Measurements from ENCODE around the gene RAD17.
A peak's percentile ranks its signal among the peaks of the same experiment; 100 is the strongest.
"Not testable (repeated sequence)": the region's sequence is repeated elsewhere in the genome, so short reads cannot be mapped to it uniquely, and the experiment has no call there.

The RAD17 gene, protein sequence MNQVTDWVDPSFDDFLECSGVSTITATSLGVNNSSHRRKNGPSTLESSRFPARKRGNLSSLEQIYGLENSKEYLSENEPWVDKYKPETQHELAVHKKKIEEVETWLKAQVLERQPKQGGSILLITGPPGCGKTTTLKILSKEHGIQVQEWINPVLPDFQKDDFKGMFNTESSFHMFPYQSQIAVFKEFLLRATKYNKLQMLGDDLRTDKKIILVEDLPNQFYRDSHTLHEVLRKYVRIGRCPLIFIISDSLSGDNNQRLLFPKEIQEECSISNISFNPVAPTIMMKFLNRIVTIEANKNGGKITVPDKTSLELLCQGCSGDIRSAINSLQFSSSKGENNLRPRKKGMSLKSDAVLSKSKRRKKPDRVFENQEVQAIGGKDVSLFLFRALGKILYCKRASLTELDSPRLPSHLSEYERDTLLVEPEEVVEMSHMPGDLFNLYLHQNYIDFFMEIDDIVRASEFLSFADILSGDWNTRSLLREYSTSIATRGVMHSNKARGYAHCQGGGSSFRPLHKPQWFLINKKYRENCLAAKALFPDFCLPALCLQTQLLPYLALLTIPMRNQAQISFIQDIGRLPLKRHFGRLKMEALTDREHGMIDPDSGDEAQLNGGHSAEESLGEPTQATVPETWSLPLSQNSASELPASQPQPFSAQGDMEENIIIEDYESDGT

DNA sequence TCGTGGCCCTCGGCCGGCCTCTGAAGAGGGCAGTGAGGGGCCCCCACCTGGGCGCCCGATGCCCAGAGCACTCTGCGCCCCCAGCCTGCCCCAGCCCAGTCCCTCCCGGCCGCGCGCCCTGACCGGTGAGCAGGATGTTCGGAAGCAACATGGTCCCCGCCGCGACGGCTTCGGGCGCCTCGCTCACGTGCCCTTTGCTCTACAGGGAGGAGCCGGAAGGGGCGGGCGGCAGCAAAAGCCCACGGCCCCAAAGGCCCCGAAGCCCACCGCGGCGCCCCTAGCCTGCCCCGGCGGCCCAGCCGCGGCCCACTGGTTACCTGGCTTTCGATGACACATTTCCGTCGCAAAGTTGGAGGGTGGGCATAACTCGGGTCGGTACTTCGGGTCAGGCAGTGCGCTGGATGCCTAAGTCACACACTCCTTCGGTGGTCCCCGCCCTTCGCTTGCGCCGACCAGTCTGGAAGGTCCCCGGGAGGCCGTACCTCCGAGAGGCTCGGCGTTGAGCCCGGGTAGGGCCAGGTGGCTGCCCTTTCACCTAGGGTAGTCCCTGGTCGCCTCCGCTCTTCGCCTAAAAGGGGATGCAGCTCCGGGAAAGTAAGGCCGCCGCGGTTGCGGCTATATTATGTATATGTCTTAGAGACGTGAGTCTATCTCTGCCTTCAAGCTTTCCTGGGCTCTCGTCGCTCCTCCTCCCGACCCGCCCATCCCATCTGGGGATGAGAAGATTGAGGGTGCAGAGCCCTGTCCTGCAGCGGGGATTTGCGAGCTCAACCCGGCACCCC is at the start of gene RAD17, which contains the start of the genes AK6 and TAF9:
Gene RAD17 (plus strand): TSS at position 479 of the 782 bp plus-strand sequence. CDS start 2,391 bp downstream, outside the sequence.
Gene AK6 (minus strand): TSS at position 181 of the 782 bp plus-strand sequence. CDS start 30 bp downstream, at position 151.
Gene TAF9 (minus strand): TSS at position 181 of the 782 bp plus-strand sequence. CDS start 3,783 bp downstream, outside the sequence.
- H3K27me3 Mint-ChIP-seq, result no peaks in the 10 kb centered on the region
- H3K4me3 Mint-ChIP-seq, result peak within 1 kb of the TSS; percentile 99
- CTCF ChIA-PET, result interaction anchor here (1.6 to 1.7 kb wide), 2 partner anchors 35 to 276 kb away, joined by 3 to 10 read pairs; partner anchors contain the start of gene SLC30A5
- peak; percentile 95 for DNase-seq
- H3K9me3 Mint-ChIP-seq, result no peaks in the 10 kb centered on the region
- peaks cover 22% of the 10 kb centered on the region for H3K36me3 Mint-ChIP-seq
- peaks cover 49% of the 10 kb centered on the region for H3K4me1 Mint-ChIP-seq
- peak within 1 kb of the TSS; percentile 98 for H3K27ac Mint-ChIP-seq

DNA sequence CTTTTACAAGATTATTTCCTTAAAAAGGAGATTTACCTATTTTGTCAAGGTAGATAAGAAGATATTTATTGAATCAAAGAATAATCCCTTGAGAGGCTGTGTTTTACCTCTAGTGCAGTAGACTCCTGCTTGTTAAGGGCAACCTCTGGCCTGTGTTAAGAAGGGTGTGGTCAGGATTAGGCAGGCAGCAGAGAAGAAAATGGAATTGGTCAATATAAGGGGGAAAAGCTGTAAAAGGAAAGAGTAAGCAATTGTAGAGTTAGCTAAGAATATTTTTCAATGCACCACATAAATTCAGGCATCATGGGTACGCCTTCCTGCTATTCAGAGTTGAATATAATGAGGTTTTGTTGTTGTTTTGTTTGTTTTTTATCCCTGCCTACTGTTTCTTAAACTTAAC is 43.3 kb upstream of the RAD17 start:
- H3K4me1 Mint-ChIP-seq, result no peaks in the 10 kb centered on the region
- CTCF ChIA-PET, result no interaction called here
- DNase-seq, result no peak
- no peaks in the 10 kb centered on the region for H3K36me3 Mint-ChIP-seq
- H3K27me3 Mint-ChIP-seq, result no peaks in the 10 kb centered on the region
- H3K4me3 Mint-ChIP-seq, result no peak overlapping the region
- H3K9me3 Mint-ChIP-seq, result no peaks in the 10 kb centered on the region
- H3K27ac Mint-ChIP-seq, result no peak overlapping the region

DNA sequence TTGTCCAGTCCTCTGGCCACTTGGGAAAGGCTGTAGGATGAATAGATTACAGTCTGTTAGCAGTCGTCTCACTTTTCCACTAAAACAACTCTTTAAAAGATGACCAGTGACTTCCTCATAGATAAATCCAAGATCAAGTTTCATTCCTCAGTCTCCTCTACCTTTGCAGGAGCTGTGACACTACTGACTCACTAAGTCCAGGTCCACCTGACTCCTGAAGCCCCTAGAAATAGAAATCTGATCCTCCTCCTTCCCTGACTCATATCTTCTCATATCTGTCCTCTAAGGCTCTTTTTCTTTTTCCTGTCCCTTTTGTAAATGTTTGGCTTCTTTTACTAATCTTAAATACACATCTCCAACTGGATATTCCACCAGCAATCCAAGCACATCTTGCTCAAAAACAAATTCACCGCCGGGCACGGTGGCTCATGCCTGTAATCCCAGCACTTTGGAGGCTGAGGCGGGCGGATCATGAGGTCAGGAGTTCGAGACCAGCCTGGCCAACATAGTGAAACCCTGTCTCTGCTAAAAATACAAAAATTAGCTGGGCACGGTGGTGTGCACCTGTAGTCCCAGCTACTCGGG is 39.6 kb upstream of the RAD17 start:
- peaks cover 3% of the 10 kb centered on the region for H3K9me3 Mint-ChIP-seq
- peaks cover 25% of the 10 kb centered on the region for H3K4me1 Mint-ChIP-seq
- no peak for DNase-seq
- H3K27ac Mint-ChIP-seq, result no peak overlapping the region
- H3K4me3 Mint-ChIP-seq, result no peak overlapping the region
- peaks cover 3% of the 10 kb centered on the region for H3K36me3 Mint-ChIP-seq
- H3K27me3 Mint-ChIP-seq, result peaks cover 5% of the 10 kb centered on the region
- CTCF ChIA-PET, result no interaction called here

DNA sequence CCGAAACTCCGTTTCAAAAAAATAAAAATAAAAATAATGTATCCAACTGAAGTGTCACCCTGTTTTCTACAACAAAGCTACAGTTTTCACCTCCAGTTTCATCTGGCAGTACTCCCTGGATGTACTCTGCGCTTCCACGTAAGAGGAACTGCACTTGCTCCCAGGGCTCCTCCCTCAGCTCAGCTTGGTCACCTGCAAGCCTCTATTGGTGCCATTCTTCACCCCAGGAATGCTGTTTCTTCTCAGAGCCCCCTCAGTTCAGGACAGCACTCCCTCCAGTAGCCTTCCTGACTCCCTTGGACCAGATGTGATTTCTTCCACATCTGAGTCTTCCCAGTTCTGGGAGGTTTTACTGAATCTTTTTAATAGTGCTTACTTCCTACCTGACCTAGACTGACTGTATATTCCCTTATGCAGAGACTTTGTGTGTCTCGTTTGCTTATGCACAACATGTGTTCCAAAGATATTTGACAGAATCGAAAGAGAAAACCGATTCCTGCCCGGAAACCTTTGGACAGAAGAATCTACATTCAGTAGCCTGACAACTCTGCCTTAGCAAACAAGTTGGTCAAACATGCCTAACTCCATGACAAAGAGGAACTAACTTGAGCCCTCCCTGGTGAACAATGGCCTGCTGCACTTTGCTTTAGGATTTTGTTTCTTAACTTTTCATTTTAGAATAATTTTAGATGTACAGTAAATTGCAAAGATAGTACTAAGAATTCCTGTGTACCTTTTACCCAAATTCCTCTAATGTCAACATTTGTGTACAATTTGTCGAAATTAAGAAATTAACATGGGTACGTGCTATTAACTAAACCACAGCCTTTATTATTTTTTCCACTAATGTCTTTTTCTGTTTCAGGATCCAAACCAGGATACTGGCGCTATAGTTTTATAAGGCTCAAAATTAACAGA is 37.8 kb upstream of the RAD17 start:
- peak overlapping the region; percentile 84 for H3K4me3 Mint-ChIP-seq
- CTCF ChIA-PET, result interaction anchor here (1.0 to 3.8 kb wide), 4 partner anchors 42 to 238 kb away, joined by 3 to 30 read pairs (median 4); partner anchors contain the start of genes CDK7 and SLC30A5
- peaks cover 3% of the 10 kb centered on the region for H3K36me3 Mint-ChIP-seq
- H3K27ac Mint-ChIP-seq, result peak overlapping the region; percentile 76
- peaks cover 25% of the 10 kb centered on the region for H3K4me1 Mint-ChIP-seq
- peaks cover 3% of the 10 kb centered on the region for H3K9me3 Mint-ChIP-seq
- DNase-seq, result no peak
- H3K27me3 Mint-ChIP-seq, result peaks cover 5% of the 10 kb centered on the region

DNA sequence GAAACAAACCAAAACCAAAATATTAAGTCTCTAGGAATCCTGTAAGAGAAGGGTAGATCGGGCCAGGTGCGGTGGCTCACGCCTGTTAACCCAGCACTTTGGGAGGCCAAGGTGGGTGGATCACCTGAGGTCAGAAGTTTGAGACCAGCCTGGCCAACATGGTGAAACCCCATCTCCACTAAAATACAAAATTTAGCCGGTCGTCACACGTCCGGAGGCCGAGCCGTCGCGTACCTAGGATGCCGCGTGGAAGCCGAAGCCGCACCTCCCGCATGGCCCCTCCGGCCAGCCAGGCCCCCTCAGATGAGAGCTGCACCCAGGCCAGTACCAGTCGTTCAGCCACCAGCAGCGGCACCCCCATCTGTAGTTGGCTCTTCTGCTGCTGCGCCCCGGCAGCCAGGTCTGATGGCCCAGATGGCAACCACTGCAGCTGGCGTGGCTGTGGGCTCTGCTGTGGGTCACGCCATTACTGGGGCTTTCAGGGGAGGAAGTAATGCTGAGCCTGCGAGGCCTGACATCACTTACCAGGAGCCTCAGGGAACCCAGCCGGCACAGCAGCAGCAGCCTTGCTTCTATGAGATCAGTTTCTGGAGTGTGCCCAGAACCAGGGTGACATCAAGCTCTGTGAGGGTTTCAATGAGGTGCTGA is 35.8 kb upstream of the RAD17 start:
- Mint-ChIP-seq H3K27ac (peak overlapping the region; percentile 19), H3K4me1 (peaks cover 25% of the 10 kb centered on the region)
- H3K4me3 Mint-ChIP-seq, DNase-seq, H3K36me3 Mint-ChIP-seq, H3K9me3 Mint-ChIP-seq, H3K27me3 Mint-ChIP-seq: not testable (repeated sequence)
- CTCF ChIA-PET, result interaction anchor here (0.7 to 3.8 kb wide), 9 partner anchors 10 to 291 kb away, joined by 3 to 30 read pairs (median 4); partner anchors contain the start of genes AK6, RAD17, SLC30A5 and TAF9

DNA sequence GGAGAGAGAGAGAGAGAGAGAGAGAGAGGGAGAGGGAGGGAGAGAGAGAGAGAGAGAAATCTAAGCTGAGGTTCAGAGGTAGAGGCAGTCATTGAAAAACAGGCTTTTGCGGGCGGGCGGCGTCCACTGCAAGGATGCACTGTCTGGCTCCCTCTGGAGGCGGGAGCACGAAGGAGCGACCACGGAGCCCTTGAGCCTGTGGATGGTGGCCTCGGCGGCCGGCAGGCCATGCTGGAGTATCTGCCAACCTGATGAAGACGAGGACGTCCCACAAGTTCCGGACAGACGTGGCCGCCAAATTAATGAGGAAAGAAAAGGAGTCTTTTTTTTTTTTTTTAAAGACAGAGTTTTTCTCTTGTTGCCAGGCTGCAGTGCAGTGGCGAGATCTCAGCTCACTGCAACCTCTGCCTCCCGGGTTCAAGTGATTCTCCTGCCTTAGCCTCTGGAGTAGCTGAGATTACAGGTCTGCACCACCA is 34.8 kb upstream of the RAD17 start:
- peak overlapping the region; percentile 55 for H3K27ac Mint-ChIP-seq
- peaks cover 25% of the 10 kb centered on the region for H3K4me1 Mint-ChIP-seq
- CTCF ChIA-PET, result interaction anchor here (0.7 to 3.8 kb wide), 14 partner anchors 9 to 292 kb away, joined by 3 to 30 read pairs (median 4); partner anchors contain the start of genes AK6, CDK7, RAD17 and SLC30A5
- H3K36me3 Mint-ChIP-seq, result peaks cover 3% of the 10 kb centered on the region
- H3K27me3 Mint-ChIP-seq, result peaks cover 5% of the 10 kb centered on the region
- H3K4me3 Mint-ChIP-seq, result peak overlapping the region; percentile 36
- peak; percentile 86 for DNase-seq
- H3K9me3 Mint-ChIP-seq, result peaks cover 3% of the 10 kb centered on the region

DNA sequence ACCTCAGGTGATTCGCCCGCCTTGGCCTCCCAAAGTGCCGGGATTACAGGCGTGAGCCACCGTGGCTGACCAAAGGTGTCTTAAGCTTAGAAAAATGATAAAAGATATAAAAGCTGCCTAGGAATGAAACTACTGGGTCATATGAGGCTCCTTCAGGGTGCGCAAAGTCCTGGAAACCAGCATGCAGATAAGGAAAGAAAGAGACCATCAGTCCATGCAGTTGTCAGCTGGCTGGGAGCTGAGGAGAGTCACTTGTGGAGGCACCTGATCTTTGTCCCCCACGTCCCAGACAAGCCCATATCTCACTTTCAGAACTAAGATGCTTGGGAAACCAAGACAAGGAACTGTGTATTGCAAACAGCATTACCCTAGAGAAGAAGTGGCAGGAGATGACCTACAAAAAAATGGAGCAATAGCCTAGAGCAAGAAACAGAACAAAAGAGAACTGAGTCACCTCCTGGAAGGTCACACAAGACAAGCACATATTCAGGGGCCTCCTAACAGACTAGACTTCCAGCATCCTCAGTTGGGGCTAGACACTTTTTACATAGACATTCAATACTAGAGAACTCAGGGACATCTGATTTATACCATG is 34.2 kb upstream of the RAD17 start:
- Mint-ChIP-seq H3K27ac (no peak overlapping the region), H3K27me3 (peaks cover 5% of the 10 kb centered on the region), H3K4me1 (peaks cover 25% of the 10 kb centered on the region), H3K4me3 (no peak overlapping the region), H3K9me3 (peaks cover 3% of the 10 kb centered on the region), H3K36me3 (peaks cover 3% of the 10 kb centered on the region)
- CTCF ChIA-PET, result interaction anchor here (0.8 to 3.8 kb wide), 10 partner anchors 8 to 292 kb away, joined by 3 to 30 read pairs (median 4); partner anchors contain the start of genes CDK7 and SLC30A5
- no peak for DNase-seq

DNA sequence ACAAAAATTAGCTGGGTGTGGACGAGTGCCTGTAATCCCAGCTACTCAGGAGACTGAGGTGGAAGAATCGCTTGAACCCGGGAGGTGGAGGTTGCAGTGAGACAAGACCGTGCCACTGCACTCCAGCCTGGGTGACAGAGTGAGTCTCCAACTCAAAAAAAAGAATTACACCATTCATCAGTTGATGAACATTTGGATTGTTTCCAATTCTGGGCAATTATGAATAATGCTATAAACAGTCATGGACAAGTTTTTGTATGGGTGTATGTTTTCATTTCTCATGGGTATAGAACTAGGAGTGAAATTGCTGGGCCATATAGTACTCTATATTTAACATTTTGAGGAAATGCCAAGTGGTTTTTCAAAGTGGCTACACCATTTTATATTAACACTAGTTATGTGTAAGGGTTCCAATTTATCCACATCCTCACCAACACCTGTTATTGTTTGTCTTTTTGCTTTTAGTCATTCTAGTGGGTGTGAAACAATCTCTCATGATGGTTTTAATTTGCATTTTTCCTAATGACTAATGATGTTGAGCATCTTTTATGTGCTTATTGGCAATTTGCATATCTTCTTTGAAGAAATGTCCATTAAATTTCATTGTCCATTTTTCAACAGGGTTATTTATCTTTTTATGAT is 28.0 kb upstream of the RAD17 start:
- CTCF ChIA-PET, result no interaction called here
- H3K4me3 Mint-ChIP-seq, result no peak overlapping the region

DNA sequence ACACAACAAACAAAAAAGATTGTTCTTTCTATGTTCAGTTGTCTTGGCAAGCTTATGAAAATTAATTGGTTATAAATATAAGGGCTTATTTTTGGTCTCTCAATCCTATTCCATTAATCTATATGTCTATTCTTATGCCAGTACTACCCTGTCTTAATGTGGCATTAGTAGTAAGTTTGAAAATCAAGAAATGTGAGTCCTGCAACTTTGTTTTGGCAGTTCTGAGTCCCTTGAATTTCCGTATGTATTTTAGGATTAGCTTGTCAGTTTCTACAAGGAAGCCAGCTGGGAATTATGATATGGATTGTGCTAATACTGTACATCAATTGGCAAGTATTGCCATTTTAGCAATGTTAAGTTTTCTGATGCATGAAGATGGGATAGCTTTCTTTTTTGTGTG is 26.5 kb upstream of the RAD17 start:
- no peak overlapping the region for H3K4me3 Mint-ChIP-seq
- no peaks in the 10 kb centered on the region for H3K4me1 Mint-ChIP-seq
- no peak overlapping the region for H3K27ac Mint-ChIP-seq
- no peaks in the 10 kb centered on the region for H3K36me3 Mint-ChIP-seq
- CTCF ChIA-PET, result interaction anchor here (1.1 to 1.7 kb wide), 2 partner anchors 9 to 26 kb away, joined by 3 to 5 read pairs; no protein-coding TSS in a partner anchor
- H3K27me3 Mint-ChIP-seq, result peaks cover 4% of the 10 kb centered on the region
- DNase-seq, result no peak
- H3K9me3 Mint-ChIP-seq, result no peaks in the 10 kb centered on the region

More for the DNA sequence above, 28.0 kb upstream of the RAD17 start:
- Mint-ChIP-seq H3K36me3 (no peaks in the 10 kb centered on the region), H3K9me3 (no peaks in the 10 kb centered on the region), H3K27ac (no peak overlapping the region), H3K4me1 (no peaks in the 10 kb centered on the region), H3K27me3 (peaks cover 4% of the 10 kb centered on the region)
- no peak for DNase-seq

DNA sequence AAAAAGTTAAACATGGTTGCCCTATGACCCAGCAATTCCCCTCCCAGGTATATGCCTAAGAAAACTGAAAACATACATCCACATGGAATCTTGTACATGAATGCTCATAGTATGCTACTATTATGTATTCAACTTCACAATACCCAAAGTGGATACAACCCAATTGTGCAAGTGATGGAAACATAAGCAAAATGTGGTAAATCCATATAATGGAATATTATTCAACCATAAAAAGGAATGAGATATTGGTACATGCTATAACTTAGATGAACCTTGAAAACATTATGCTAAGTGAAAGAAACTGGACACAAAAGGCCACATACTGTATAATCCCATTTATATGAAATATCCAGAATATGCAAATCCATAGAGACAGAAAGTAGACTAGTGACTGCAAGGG is 19.0 kb upstream of the RAD17 start:
- no peaks in the 10 kb centered on the region for H3K4me1 Mint-ChIP-seq
- peaks cover 4% of the 10 kb centered on the region for H3K27me3 Mint-ChIP-seq
- H3K4me3 Mint-ChIP-seq, result no peak overlapping the region
- CTCF ChIA-PET, result no interaction called here
- DNase-seq, result no peak
- peaks cover 25% of the 10 kb centered on the region for H3K36me3 Mint-ChIP-seq
- H3K27ac Mint-ChIP-seq, result no peak overlapping the region
- H3K9me3 Mint-ChIP-seq, result no peaks in the 10 kb centered on the region

DNA sequence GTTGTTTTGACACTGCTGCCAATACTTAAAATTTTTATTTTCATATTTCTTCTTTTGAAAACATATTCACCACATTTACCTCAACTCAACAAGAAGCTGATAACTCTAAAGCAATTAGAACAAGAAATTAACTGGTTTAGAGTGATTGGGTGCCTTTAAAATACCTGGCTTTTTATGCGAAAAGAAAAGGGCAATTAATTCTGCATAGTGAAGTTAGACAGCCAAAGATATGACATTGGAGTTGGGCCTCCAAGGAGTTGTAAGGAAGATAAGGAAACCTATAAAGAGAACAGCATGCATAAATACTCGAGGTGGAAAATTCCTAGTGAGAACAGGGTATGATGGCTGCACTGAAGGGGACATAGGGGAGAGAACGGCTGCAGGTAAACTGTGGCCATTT is 9.9 kb upstream of the RAD17 start:
- peaks cover 36% of the 10 kb centered on the region for H3K36me3 Mint-ChIP-seq
- H3K4me1 Mint-ChIP-seq, result peaks cover 11% of the 10 kb centered on the region
- no peak overlapping the region for H3K27ac Mint-ChIP-seq
- no peaks in the 10 kb centered on the region for H3K27me3 Mint-ChIP-seq
- CTCF ChIA-PET, result no interaction called here
- no peak overlapping the region for H3K4me3 Mint-ChIP-seq
- DNase-seq, result no peak
- no peaks in the 10 kb centered on the region for H3K9me3 Mint-ChIP-seq
